Sigmoid colon (tissue), 4 donors: ENCODE data around the gene SYAP1.

Experiments used
- CTCF ChIP-seq, 4 experiments: fragments of 450-650 bp in 3 of 4; fragments of 200-600 bp in 1 of 4; IDR thresholded peaks; one replicate each; pipeline ENCODE4 v1.5.1; 2016 to 2019; ENCODE audit warnings: antibody characterized with exemption in 4 of 4, mild to moderate bottlenecking in 3 of 4, moderate library complexity in 2 of 4
- EP300 ChIP-seq, 4 donors: sonication (generic); formaldehyde crosslinking; IDR thresholded peaks; one replicate each; pipeline ENCODE4 v1.6.1; 2017; ENCODE audit warnings: antibody characterized with exemption in 4 of 4

DNA sequence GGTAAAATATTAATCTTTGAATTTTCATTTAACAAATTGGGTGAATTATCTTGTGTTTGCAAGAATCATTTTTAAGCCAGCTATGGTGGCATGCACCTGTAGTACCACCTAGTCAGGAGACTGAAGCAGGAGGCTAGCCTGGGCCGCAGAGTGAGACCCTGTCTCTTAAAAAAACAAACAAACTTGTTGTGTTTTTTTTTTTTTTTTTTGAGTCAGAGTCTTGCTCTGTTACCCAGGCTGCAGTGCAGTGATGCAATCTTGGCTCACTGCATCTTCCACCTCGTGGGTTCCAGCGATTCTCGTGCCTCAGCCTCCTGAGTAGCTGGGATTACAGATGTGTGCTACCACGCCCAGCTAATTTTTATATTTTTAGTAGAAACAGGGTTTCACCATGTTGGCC is 69.1 kb downstream of the SYAP1 start:
- TF ChIP-seq CTCF (IDR thresholded peaks at IDR 0.05) (no peak), EP300 (IDR thresholded peaks at IDR 0.05) (no peak)
